GM19240 (cell line): ENCODE results near the gene UFD1.

Experiments used
- DNase-seq: peaks from one replicate; pipeline ENCODE4 v3.0.0; 2011; ENCODE audit warnings: low spot score; ENCODE audit not compliant: insufficient read length

The UFD1 gene

DNA sequence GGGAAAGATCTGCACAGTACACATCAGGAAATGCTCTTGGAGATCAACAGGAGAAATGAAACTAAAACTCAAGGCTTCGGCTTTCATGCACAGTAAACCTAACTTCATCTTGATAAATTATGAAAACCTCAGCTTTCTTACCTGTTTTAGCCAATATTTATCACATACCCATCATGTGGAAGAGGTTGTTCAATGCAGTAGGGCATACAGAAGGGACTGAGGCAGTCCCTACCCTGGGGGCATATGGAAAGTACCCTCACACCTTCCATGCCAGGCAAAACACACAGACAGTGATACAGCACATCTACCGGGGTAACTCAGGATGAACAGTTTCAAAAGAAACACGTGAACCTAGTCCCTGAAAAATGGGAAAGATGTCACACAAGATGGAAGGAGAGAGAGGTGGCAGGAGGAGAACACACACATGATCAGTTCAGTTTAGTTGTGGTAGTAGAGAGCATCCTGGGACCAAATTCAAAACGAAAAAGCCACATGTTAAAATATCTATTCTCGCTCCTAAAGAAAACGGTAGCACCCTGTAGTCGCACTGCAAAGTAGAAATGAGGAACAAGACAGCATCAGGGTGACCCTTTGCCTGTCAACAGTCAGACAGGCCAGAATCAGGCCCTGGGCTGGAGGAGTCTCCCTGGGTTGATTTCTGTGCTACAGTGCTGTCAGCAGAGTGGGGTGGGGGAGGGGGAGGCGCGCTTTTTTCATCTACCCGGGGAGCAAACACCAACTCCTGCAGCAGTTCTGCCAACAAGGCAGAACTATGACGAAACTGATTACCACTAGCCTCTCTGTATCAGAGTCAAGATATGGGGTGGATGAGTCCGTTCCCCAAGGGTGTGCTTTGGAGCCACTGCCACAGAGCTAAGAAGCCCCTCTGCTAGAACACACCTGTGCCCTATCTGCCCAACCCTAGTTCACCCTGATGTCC, 48.8 kb downstream of the UFD1 start:
- peak; percentile 22 for DNase-seq

DNA sequence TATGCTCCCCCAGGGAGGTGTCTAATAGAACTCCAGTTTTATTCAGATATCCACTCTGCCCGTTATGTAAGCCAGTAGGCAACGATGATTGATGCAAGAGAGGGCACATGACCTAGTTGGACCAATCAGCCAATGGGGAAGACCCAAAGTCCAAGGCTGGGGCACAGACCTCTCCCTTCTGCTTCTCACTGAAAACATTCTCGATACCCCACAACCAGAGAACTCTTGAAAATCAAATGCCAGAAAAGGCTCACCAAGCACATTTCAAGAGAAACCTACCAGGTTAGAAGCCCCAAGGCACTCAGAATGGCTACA, 54.9 kb downstream of the UFD1 start:
- no peak for DNase-seq

DNA sequence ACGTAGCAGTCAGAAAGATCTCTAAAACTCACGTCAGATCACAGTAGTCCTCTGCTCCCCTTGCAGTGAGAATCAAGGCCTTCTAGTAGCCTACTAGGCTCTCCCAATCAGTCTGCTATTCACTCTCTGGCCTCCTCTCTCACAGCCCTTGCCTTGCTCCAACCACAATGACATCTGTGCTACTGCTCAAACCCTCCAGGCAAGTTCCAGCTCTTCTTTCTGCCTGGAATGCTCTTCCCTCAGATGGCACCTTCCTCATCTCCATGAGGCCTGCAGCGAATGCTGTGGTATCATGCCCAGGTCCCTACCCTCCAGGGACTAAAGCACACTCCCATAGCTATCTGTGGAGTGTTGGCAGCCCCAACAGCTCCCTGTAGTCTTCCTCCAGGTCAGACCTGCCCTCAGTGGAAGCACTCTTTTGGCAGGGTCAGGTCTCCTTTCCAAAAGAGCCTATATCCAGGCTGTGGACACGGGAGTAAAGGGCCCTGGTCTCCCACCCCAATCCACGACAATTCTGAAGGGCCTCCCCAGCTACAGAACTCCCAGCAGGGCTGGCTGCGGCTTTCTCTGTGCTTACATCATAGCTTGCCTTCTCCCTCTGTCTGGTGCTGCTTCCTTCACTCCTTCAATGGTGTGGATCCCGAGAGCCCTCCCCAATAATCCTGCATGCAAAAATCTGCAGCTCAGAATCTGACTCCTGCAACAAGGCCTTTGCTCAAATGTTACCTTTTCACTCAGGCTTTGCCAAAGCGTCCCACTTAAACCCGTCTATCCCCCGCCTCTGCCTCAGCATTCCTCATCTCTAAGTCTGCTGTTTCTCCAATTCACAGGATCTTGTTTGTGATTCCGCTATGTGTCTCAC, 56.3 kb downstream of the UFD1 start:
- no peak for DNase-seq

DNA sequence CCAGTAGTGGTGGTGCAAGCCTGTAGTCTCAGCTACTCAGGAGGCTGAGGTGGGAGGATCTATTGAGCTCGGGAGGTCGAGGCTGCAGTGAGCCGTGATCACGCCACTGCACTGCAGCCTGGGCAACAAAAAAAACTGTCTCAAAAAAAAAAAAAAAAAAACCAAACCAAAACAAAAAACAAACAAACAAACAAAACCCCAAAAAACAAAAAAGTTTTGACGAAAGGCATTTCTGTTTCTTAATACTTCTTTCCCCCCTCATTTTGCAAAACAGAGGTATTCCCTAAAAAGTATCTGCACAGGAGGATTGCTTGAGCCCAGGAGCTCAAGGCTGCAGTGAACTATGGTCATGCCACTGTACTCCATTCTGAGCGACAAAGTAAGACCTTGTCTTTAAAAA, 58.7 kb downstream of the UFD1 start:
- no peak for DNase-seq

DNA sequence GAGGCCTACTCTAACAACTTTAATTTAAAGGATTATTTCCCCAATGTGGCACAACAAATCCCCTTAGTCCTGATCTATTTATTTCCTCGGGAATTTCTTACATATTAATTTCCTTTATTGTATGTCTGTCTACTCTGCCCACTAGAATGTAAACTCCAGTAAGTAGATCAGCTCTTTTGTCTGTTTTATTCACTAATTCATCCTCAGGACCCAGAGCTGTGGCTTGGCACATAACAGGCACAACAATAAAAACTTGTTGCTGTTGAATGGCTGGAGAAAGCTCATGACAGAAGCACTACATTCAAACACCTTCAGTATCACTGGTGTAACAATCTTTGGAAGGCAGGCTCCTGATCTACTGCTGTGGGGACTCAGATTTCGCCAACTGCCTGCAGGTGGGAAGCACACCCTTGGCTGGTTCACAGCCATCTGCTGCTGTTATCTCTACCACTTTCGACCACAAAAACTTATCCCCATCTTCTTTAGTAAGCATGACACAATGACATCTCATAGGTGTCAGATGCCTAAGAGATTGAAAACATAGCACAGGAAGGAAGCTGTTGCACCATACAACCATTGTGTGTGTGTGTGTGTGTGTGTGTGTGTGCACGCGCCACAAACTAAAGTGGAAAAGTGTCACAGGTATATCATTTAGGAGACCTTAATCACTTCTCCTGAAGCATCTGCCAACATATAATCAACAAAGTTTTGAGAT, 59.4 kb downstream of the UFD1 start:
- peak; percentile 26 for DNase-seq

DNA sequence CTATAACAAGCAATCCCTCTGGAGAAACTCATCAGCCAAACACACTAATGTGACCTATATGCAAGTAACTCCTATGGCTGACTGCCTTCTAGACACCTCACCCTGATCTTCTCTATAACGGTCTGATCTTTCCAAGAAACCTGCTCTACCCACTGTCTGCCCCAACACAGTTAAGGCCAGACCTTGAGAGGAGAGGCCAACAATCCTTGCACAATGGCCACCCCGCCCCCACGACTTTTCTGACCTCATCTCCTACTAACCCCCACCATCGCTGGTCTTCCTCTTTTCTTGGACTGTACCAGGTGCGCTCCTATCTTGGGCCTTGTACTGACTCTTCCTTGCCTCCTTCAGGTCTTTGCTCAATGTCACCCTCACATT, 59.9 kb downstream of the UFD1 start:
- DNase-seq: no peak

DNA sequence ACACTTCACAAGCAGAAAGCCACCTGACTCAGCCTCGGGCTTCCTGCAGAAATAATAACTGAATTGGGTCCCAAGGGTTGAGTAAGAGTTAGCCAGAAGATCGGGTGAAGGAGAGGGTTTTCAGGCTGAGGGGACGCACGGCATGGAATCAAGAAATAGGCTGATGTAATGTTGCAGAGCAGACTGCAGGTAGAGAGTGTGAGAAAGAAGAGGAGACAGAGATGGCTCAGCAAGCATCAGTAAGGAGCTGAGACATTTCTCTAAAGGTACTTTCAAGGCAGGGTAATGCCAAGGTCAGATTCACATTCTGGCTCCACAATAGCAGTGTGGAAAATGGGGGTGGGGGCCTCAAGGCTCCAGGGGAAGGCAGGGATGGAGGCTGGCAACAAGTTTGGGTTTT, 66.1 kb downstream of the UFD1 start:
- no peak for DNase-seq

DNA sequence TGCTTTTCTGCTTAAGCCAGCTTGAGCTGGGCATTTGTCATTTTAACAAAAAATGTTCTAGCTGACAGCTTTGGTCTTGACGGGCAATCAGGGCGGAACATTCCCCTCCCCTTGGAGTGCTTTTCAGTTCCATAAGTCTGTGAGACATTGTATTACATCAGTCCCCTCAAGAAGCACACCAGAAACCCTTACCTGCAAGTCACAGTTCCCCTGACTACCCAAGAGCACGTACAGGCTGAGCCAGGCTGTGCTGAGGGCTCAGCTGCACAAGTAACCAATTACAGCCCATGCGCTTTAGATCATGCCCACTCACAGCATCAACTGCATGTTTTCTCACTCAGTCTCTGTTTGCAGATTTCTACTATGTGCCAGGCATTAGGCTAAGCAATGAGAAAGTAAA, 66.5 kb downstream of the UFD1 start:
- DNase-seq: no peak

DNA sequence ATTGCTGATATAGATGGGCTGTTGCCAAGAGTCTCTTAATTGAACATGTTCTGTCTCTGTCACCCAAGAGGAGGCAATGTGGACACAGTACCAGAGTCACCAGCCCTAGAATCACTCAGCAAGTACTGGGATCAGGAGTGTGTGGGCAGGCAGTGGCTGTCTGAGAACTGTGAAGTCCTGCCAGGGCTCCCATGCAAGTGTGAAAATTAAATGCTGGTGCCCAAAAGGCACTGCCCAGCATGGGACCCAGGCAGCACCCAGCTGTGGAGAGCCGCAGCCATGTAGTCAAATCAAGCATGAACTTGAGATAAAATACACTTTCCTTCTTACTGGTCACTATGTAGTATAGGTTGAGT, 67.3 kb downstream of the UFD1 start:
- no peak for DNase-seq

DNA sequence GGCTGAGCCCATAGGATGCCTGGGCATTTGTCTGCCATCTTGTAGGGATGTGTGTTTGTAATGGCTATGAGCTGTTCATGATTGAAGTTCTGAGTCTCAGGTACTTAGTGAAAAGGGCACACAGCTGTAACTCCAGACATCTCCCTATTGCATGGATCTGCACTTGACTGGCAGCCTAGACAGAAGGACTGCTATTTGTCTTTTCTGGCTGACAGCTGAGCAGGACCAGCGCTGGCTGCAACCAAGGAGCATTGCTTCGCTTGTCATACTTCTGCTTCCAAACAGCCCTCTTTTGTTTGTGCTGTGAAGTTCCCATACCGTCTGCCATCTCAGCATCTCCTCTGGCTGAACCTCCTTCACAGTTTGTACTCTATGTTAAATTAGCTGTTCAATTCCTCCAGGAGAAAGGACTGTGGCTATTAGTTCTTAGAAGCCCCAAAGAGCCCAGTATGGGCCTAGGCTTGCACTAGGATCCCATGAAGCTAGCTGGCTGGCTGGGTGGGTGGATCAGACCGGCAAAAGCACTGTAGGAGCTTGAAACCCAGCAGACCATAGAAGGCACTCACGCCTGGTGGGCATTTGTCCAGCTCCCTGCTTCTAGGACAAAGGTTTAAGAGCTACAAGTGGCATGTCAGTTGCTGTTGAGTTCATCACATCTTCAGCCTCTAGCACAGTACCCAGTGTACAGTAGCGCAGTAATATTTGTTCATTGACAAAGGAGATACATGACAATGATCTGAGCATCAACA, 67.9 kb downstream of the UFD1 start:
- DNase-seq: no peak

DNA sequence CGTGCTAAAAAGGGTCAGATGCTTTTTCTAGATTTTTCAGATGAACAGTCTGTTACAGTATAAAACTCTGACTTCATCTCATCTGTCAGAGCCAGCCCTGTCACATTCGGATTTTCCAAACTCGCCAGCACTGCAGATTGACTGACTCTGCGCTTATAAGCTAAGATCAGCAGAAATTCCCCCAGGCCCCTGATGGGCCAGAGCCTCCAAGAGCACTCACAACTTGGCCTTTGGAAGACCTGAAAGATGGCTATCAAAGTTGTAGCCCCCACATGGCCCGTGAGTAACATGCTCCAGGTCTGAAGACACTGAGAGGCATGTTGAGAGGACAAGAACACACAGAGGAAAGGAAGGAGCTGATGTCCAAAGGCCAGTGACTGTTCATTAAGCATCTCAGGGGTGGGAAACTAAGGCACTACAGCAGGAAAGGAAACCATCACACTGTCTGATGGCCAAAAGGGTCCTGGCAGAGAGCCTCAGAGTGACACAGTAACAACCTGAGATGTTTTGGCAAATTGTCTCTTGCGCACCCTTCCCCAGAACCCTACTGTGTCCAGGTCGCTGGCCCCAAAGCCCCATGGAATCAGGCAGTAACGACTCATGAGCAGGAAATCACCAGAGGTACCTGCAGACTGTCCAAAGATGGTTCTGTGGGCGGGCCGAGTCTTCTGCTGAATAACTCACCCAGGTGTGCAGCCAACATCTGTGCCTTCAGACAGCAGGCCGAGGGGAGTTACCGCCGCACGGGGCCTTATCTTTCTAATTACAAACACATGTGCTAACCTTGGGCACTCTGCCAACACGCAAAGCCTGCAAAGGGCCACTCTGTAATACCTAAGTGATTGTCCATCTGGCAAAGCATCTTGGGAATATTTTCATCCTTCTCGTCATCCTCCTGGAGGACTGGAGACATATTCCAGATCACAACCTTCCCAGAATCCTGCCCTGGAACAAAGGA, 71.1 kb downstream of the UFD1 start:
- no peak for DNase-seq

DNA sequence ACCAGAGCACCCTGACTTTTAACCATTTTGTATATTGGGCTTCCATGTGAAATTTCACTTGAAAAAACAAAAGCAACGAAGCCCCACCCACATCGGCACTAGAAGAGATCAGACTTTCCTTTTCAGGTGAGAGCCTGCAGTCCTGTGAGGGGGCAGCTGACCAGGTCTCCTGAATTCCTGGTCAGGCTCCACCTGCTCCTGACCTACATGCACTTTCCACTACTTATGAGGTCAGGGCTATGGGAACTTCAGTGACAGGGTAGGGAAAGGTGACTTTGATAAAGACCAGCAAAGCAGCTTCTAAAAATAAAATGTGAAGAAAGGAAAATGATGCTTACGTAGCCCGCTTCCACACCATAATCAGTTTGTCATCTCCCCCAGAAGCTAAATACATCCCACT, 72.1 kb downstream of the UFD1 start:
- no peak for DNase-seq

DNA sequence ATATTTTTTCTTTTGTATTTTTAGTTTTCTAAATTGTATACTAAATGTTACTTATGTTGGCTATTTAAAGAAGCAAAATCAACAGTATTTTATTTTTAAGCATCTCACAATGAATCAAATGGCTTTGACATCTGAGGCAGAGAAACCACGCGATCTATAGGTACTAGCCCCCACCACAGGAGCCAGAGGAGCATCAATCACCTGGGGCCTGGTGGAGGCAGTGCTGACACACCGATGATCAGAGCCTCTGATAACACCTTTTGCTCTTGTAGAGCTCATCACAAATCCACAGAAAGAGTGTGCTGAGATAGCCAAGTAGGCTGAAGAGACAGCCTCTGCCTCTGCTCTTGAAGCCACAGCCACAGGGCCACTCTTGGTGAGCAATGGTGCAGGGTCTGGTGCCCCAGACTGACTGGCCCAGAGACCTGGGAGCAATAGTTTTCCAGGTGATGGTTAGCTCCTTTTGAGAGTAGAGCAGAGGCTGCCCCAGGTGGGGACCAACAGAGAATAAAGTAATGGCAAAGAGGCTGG, 72.6 kb downstream of the UFD1 start:
- no peak for DNase-seq

DNA sequence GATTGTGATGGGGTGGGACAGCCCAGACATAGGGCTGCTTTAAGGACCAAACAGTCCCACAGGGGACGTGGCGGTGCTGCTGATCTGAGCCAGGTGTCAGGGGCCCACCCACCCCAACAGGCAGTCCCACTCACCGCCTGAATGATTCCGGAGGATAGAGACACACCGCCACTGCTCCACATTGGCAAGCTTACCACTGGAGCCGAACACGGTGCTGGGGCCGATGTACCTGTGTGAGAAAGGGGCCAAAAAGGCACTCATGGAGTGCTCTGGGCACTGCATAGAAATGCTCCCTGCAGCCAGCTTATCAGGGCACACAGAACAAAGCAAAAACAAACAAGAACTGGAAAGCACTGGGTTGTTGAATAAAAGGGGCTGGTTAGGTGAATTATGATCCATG, 73.3 kb downstream of the UFD1 start:
- DNase-seq: no peak

DNA sequence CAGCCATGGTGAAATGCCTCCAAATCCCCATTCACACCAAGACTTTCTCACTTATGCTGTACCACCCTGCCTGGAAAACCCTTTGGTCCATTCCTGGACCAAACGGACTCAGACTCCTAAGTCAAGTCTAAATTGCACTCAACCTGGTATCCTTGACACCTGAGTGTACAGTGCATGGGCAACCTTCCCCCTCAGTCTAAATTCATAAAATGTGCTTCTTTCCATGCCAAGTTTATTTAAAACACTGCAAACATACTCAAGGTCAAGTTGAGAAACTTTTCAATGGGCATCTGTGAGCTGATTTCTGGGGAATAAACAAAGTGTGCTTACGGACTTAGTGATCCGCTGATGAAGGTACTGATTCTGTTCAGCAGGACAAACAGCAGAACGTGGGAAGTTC, 73.9 kb downstream of the UFD1 start:
- no peak for DNase-seq

DNA sequence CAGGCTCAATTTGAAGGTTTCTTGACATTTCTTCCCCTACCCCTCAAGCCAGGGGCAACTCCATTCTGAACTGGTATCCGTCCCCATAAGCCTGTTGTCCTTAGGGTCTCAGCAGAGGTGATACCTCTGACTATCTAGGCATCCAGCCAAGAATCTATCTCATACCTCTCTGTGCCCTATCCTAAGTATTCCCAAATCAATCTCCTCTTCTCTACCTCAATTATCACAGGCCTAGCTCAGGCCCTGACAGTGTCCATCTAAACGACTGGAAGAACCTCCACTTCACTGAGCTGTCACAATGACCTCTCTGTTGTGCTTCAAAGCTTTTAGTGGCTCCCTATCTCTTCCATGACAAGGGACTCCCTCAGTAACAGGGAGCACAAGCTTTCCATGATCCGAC, 74.3 kb downstream of the UFD1 start:
- no peak for DNase-seq

DNA sequence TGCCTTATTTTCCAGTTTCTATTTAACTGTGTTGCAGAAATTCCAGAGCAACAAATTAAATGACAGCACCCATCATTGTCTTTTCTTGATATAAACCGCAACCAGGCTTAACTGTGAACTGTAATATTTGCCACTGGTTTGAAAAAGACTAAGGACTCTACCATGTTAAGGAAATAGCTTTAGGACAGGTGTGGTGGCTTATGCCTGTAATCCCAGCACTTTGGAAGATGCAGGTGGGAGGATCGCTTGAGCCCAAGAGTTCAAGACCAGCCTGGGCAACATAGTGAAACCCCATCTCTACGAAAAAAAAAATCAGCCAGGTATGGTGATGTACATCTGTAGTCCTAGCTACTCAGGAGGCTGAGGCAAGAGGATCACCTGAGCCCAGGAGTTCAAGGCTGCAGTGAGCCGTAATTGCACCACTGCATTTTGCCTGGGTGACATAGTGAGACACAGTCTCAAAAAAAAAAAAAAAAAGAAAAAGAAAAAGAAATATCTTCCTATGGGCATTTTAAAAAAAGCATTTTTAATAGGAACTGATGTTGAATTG, 76.3 kb downstream of the UFD1 start:
- DNase-seq: no peak

DNA sequence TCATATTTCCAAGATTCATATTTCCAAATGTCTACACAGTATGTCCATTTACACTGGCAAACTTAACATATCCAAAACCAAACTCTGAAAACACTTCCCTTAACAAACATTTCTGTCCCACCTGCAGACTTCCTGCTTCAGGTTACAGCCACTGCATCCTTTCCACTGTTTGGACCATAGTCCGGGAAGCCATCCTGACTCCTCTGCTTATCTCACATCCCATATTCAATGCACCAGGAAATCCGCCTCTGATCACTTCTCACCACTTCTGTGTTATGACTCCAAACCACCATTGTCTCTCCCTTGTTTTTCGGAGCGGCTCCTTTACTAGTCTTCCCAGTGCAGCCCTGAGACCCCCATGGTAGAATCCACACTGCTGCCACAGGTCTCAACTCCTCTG, 77.5 kb downstream of the UFD1 start:
- no peak for DNase-seq

DNA sequence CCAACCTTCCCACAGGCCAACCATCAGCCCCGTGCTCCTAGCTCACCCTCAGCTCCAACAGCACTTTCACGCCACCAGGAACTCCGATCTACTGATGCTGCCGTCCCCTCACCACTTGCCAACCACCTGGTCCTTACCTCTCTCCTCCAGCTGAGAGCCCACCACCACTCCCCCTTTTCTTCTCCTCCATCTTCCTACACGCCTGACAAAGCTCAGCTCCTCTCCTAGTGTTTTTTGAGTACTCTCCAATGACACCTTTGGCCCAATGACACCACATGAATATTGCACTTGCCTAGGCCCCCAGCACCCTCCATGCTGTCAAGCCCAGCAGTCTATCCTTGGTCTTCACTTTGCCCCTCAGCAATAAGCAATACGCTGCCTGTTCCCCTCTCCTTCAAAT, 78.1 kb downstream of the UFD1 start:
- no peak for DNase-seq
